ENCODE measurements around the gene RUSC2.
"Not testable (repeated sequence)": the region's sequence is repeated elsewhere in the genome, so short reads cannot be mapped to it uniquely, and the experiment has no call there.

The RUSC2 gene, protein sequence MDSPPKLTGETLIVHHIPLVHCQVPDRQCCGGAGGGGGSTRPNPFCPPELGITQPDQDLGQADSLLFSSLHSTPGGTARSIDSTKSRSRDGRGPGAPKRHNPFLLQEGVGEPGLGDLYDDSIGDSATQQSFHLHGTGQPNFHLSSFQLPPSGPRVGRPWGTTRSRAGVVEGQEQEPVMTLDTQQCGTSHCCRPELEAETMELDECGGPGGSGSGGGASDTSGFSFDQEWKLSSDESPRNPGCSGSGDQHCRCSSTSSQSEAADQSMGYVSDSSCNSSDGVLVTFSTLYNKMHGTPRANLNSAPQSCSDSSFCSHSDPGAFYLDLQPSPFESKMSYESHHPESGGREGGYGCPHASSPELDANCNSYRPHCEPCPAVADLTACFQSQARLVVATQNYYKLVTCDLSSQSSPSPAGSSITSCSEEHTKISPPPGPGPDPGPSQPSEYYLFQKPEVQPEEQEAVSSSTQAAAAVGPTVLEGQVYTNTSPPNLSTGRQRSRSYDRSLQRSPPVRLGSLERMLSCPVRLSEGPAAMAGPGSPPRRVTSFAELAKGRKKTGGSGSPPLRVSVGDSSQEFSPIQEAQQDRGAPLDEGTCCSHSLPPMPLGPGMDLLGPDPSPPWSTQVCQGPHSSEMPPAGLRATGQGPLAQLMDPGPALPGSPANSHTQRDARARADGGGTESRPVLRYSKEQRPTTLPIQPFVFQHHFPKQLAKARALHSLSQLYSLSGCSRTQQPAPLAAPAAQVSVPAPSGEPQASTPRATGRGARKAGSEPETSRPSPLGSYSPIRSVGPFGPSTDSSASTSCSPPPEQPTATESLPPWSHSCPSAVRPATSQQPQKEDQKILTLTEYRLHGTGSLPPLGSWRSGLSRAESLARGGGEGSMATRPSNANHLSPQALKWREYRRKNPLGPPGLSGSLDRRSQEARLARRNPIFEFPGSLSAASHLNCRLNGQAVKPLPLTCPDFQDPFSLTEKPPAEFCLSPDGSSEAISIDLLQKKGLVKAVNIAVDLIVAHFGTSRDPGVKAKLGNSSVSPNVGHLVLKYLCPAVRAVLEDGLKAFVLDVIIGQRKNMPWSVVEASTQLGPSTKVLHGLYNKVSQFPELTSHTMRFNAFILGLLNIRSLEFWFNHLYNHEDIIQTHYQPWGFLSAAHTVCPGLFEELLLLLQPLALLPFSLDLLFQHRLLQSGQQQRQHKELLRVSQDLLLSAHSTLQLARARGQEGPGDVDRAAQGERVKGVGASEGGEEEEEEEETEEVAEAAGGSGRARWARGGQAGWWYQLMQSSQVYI (N-terminal part only)

DNA sequence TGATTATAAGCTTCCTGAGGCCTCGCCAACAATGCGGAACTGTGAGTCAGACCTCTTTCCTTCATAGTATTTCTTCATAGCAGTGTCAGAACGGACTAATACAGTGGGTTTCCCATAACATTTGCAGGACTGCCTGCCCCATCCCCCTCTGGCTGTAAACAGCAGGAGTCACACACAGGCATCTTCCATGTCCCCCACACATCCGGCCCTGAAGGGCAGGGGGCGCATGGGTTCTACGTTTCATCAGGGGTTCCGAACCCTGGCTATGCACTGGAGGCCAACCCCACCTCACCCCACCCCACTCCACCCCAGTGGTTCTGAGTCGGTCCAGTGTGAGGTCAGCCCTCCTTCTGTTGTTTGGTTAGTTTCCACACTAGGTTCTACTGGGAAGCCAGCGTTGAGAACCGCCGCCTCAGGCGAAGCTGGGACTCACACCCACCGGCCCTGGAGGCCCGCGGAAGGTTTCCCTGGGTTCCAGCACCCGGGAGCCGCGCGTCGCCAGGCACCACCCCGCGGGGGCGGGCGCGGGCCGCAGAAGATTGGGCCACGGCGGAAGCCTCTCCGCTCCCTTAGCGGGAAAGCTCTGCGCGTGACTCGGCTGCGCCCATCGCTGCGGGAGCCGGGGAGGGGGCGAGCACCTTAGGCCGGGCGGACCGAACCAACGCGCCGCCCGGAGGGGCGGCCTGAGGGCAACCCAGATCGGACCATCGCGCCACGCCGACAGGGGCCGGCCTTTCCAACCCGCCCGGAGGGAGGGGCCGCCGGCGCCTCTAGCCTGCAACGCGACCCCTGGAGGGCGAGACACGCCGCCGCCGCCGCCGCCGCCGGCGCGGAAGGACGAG lies at the start of gene RUSC2:
RUSC2 (plus strand) TSS at position 799 of the 842 bp plus-strand sequence. CDS start 56,411 bp downstream, outside the sequence.
- ATAC-seq = peak; percentile 85
- peak; percentile 75 to 79 for DNase-seq
- Mint-ChIP-seq H3K9me3 (peaks cover 0 to 4% of the 10 kb centered on the region in 2 donors), H3K4me3 (peak within 1 kb of the TSS; percentile 92 to 94), H3K27me3 (peaks cover 12% of the 10 kb centered on the region), H3K27ac (peak within 1 kb of the TSS; percentile 85), H3K4me1 (peaks cover 35% of the 10 kb centered on the region)

DNA sequence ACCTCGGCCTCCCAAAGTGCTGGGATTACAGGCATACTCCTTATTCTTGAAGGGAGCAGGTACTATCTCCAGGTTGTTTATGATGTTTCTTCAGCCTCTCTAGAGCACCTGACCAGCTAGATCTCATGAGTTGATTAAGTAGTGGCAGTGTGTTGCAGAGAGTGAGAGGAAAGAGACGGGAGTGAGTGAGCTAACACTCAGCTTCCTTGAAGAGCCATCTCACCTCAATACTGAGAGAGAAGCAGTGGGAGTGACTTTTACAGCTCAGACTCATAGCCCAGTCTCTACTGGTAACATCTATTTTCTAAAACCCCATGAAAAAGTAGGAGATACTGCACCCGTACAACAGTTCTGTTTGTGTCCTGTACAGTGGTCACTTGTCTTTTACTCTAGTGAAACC lies 43.9 kb upstream of the RUSC2 start:
- ATAC-seq = no peak
- Mint-ChIP-seq H3K27ac (no peak overlapping the region), H3K4me3 (no peak overlapping the region), H3K27me3 (peaks cover 27% of the 10 kb centered on the region), H3K9me3 (no peaks in the 10 kb centered on the region), H3K4me1 (no peaks in the 10 kb centered on the region)
- no peak for DNase-seq

DNA sequence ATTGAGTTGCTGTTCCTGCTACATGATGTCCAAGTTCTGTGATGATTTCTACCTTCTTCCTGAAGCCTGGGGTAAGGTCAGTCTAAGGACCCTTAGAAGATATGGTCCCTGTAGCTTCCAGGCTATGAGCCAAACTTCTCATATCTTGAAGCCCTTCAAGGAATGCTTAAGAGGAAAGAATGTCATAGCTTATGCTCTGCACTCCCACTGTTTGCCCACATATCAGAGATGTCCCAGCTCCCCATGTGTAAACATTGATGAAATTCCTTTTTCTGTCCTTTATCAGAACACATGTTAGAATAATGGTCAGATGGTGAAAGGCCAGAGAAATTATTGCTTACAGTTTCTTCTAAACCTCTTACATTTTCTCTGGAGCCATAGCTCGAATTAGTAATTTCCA lies 41.4 kb upstream of the RUSC2 start:
- peaks cover 42% of the 10 kb centered on the region for H3K27me3 Mint-ChIP-seq
- H3K4me3 Mint-ChIP-seq = no peak overlapping the region
- no peaks in the 10 kb centered on the region for H3K4me1 Mint-ChIP-seq
- DNase-seq = no peak
- no peak for ATAC-seq
- peaks cover 0 to 15% of the 10 kb centered on the region in 2 donors for H3K9me3 Mint-ChIP-seq
- H3K27ac Mint-ChIP-seq = no peak overlapping the region

DNA sequence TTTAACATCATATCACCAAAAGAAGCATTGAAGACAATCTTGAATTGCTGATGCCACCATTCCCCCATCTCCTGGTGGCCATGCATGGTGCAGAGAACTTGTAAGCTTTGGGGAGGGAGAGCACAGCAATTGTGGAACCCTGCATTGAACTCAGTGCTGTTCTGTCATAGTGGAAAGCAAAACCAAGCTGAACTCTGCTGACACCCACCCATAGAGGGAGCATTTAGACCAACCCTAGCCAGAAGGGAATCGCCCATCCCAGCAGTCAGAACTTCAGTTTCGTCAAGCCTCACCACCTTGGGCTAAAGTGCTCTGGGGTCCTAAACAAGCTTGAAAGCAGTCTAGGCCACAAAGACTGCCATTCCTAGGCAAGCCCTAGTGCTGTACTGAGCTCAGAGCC lies 37.4 kb upstream of the RUSC2 start:
- Mint-ChIP-seq H3K27ac (no peak overlapping the region), H3K4me3 (no peak overlapping the region), H3K4me1 (no peaks in the 10 kb centered on the region), H3K27me3 (peaks cover 33% of the 10 kb centered on the region), H3K9me3 (peaks cover 7 to 27% of the 10 kb centered on the region in 2 donors)
- ATAC-seq (no peak), DNase-seq (no peak)

DNA sequence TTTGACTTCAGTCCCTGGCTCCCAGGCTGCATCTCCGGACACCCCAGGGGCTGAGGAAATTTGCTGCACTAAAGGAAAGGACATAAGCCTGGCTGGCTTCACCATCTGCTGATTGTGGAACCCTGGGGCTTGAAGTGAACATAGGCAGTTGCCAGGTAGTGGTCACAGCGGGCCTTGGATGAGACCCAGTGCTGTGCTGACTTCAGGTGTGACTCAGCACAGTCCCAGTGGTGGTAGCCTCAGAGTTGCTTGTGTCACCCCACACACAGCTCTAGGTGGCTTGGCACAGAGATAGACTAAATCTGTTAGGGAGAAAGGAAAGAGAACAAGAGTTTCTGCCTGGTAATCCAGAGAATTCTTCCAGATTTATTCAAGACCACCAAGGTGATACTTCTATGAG lies 36.1 kb upstream of the RUSC2 start:
- no peak for ATAC-seq
- Mint-ChIP-seq H3K9me3 (peaks cover 7 to 27% of the 10 kb centered on the region in 2 donors), H3K27ac (no peak overlapping the region), H3K4me3 (no peak overlapping the region), H3K27me3 (peaks cover 31% of the 10 kb centered on the region), H3K4me1 (no peaks in the 10 kb centered on the region)
- DNase-seq = no peak

DNA sequence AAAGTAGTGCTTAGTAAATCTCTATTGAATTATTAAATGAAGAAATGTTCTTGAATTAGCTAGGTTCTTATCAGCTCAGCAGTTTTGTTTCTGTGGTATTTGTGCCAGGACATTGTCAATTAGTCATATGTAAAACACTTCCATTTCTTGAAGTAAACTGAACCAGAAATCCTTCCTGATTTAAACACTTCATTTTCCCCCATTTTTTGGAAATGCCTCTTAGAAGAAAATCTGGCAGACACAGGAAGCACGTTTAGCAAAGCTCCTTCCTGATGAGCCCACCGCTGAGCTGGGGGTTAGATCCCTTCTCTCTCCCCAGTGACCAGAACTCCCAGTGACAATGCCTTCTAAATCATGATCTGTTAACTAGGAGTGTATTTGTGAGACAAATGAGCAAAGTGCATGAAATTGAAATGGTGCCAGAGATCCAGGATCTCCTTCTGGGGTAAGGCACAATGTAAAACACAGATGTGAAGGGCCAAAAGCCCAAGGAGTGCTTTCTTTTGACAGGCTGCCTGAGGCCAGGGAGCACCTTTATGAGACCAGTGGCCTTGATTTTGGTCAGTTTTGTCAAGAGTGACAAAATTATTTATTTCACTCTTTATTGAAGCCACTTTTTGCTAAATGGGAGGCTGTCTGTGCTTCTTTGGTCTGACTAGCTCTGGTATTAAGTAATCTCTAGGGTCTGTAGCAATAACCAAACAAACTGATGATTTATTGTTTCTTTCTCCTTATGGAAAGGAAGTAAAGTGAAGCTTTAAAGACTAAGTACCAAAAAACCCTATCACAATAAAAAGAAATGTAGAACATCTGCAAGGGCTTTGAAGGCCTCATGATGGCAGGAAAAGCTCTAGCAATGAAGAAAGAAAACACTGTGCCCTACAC lies 25.5 kb upstream of the RUSC2 start:
- Mint-ChIP-seq H3K27me3 (peaks cover 45% of the 10 kb centered on the region), H3K4me3 (no peak overlapping the region), H3K4me1 (no peaks in the 10 kb centered on the region), H3K27ac (peak overlapping the region in 1 of 2 donors; percentile 5), H3K9me3 (peaks cover 15 to 34% of the 10 kb centered on the region in 2 donors)
- ATAC-seq (no peak), DNase-seq (no peak)

DNA sequence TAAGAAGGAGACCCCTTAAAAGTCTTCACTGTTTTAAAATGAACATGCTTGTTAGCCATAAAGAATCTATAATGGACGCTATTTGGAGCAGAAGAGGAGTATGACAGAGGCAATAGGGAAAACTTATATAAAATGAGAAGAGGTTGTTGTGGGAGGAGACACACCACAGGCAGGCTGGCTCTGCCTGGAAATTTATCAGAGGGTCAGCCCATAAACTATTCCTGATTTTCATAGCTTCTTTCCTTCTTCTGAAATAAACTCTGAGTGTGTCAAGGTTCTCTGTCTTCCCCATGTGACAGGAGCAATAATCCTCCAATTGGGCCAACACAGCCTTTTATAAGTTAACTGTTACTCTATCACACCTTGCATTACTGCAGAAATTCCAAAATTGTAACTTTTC lies 19.6 kb upstream of the RUSC2 start:
- Mint-ChIP-seq H3K27me3 (peaks cover 31% of the 10 kb centered on the region), H3K27ac (no peak overlapping the region), H3K4me1 (no peaks in the 10 kb centered on the region), H3K9me3 (no peaks in the 10 kb centered on the region), H3K4me3 (no peak overlapping the region)
- no peak for ATAC-seq
- no peak for DNase-seq

DNA sequence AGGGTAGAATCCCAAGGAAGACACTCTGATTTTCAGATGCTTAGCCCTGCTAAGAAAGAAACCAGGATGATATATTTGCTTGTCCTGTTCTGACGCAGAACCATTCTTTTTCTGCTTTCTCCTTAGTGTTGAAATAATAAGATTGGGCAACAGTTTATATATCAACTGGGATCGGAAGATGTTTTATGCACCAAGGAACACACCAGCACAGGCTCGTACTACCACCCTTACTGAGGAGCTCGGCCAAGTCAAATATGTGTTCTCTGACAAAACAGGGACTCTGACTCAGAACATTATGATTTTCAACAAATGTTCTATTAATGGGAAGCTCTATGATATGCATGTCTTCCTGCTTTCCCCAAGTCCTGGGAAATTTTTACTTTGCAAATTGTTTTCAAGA lies 19.0 kb upstream of the RUSC2 start:
- Mint-ChIP-seq H3K4me3 (no peak overlapping the region), H3K27me3 (peaks cover 37% of the 10 kb centered on the region), H3K27ac (no peak overlapping the region), H3K9me3 (no peaks in the 10 kb centered on the region), H3K4me1 (no peaks in the 10 kb centered on the region)
- no peak for DNase-seq
- no peak for ATAC-seq

DNA sequence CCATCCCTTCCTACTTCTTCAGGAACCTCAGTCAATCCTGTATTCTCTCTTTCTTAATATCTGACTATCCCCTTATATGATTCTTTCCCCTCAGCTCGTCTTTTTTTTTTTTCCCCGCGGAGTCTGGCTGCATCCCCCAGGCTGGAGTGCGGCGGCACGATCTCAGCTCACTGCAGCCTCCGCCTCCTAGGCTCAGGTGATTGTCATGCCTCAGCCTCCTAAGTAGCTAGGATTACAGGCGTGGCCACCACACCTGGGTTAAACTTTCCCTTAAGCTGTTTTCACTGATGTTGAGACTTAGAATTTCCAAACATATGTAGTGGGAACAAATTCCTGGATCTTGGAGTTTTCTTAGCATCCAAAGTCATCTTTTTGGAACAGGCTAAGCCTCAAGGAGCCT lies 13.3 kb upstream of the RUSC2 start:
- Mint-ChIP-seq H3K27me3 (peaks cover 34% of the 10 kb centered on the region), H3K4me3 (no peak overlapping the region), H3K9me3 (no peaks in the 10 kb centered on the region), H3K27ac (no peak overlapping the region), H3K4me1 (no peaks in the 10 kb centered on the region)
- ATAC-seq (no peak), DNase-seq (no peak)

DNA sequence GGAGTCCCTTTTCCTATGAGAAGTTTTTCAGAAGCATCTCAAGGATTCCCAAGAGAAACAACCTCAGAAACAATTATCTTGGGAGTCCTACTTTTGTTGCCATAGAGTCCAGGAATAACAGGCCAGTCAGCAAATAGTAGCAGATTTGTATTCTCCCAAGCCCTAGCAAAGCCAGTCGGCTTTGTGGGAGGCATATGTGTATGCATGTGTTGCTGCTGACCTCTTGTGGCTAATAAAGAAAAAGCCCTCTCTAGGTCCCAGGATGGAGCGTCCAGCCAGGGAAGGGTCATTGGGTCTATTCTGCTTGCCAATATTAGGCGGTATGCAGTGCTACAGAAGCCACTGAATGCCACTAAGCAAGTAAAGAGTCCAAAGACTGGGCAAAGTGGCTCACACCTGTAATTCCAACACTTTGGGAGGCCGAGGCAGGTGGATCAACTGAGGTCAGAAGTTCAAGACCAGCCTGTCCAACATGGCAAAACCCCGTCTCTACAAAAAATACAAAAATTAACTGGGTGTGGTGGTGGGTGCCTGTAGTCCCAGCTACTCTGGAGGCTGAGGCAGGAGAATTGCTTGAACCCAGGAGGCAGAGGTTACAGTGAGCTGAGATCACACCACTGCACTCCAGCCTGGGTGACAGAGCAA lies 12.6 kb upstream of the RUSC2 start:
- DNase-seq (peak; percentile 37 to 44), ATAC-seq (peak; percentile 91)
- H3K9me3 Mint-ChIP-seq, H3K4me1 Mint-ChIP-seq, H3K4me3 Mint-ChIP-seq, H3K27ac Mint-ChIP-seq: not testable (repeated sequence)
- H3K27me3 Mint-ChIP-seq = peaks cover 34% of the 10 kb centered on the region

DNA sequence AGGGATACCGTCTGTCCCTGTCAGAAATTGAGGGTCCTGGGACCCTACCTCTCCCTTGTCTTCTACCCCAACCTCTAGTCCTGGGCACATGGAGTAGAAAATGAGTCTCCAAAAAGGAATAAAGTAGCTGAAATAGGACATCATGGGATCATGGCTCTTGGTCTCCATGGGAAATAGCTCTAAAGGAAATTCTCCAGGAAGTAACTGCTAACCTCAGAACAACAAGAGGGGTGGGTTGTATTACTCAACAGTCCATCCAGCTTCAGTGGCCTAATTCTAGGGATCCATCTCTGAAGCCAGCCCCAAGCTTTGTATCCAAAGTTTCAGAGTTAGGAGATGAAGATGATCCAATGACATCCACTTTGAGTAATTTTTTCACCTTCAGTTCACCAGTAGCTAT lies 11.0 kb upstream of the RUSC2 start:
- Mint-ChIP-seq H3K4me1 (no peaks in the 10 kb centered on the region), H3K9me3 (no peaks in the 10 kb centered on the region), H3K27ac (no peak overlapping the region), H3K27me3 (peaks cover 26% of the 10 kb centered on the region), H3K4me3 (no peak overlapping the region)
- no peak for ATAC-seq
- no peak for DNase-seq

DNA sequence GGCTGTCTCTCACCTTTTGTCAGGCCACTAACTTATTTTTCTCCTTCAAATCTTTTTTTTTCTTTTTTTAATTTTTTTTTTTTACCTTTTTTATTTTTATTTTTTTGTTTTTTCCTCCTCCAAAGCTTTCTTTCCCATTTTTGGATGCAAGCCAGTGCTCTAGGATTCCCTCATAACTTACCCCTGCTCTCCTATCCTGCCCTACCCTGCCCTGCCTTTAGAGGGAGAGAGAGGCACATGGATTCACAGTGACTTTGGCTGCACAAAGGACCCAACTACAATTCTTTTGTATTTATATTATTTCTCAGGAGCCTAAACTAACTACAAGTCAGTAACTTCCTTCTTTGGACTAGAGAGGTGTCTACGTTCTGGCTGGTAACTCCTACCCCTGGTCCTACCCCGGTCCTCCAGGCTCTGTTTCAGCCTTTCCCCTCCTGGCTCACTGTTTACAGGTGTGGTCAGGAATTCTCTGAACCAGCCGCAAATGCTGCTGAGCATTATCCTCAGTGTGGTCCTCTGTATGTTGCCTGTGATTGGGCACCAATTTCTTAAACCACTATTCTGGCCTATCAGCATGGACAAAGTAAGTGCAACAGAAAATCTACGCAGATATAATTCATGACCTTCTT lies 8.4 kb upstream of the RUSC2 start:
- ATAC-seq = peak; percentile 73
- H3K4me3 Mint-ChIP-seq = no peak overlapping the region
- H3K9me3 Mint-ChIP-seq = no peaks in the 10 kb centered on the region
- peak in 1 of 2 donors; percentile 34 for DNase-seq
- H3K27me3 Mint-ChIP-seq = peaks cover 10% of the 10 kb centered on the region
- no peak overlapping the region for H3K27ac Mint-ChIP-seq
- no peaks in the 10 kb centered on the region for H3K4me1 Mint-ChIP-seq

DNA sequence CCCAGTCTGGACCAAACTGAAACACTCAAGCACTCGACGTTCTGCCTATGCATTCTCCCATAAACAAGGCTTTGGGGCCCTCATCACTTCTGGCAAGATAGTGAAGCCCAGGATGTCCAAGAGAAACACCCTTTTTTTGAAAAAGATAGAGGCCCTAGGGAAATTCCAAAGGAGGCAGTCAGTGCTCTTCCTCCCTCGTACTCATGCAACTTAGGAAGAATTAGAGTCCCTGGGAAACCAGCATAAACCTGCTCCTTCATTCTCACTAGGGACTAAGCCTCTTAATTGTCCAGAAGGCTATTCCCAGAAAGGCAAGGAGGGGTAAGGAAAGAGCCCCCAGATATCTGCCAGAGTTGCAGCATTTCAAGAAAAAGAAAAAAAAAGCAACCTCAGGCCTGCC lies 7.8 kb upstream of the RUSC2 start:
- peaks cover 4% of the 10 kb centered on the region for H3K27me3 Mint-ChIP-seq
- no peak for DNase-seq
- H3K4me1 Mint-ChIP-seq = no peaks in the 10 kb centered on the region
- no peak overlapping the region for H3K4me3 Mint-ChIP-seq
- ATAC-seq = no peak
- no peak overlapping the region for H3K27ac Mint-ChIP-seq
- no peaks in the 10 kb centered on the region for H3K9me3 Mint-ChIP-seq
